Kidney tubule cell (primary cell): ENCODE data around the gene ALDH16A1.

Experiments
- DNase-seq: peaks from one replicate; pipeline ENCODE4 v3.0.0-alpha.2; 2018; ENCODE audit warnings: low spot score

Gene ALDH16A1

GRCh38 chr19:49514151-49514550 lies 61.1 kb downstream of the ALDH16A1 start:
- DNase-seq: no peak

GRCh38 chr19:49515767-49516166 lies 62.7 kb downstream of the ALDH16A1 start:
- no peak for DNase-seq

- no peak for DNase-seq
These were observed 65.0 kb downstream of the ALDH16A1 start for GRCh38 chr19:49518033-49518432.
